Suprapubic skin (tissue), 4 donors: Measurements from ENCODE around the gene MCM3AP. TPM values are rescaled to one million over a fixed set of nuclear protein-coding genes. Genes with fewer than 3 reads are reported as not detected.

Experiments used
- DNase-seq, 2 donors: peaks; one replicate each; pipeline ENCODE4 v3.0.0-alpha.2; 2019; ENCODE audit warnings: low spot score in 2 of 2
- H3K27ac ChIP-seq: fragments of 200-600 bp; sonication (generic); one replicate; pipeline ENCODE4 v1.5.1; 2019
- H3K27me3 ChIP-seq: fragments of 200-600 bp; sonication (generic); one replicate; pipeline ENCODE4 v1.5.1; 2019
- H3K36me3 ChIP-seq: fragments of 200-600 bp; sonication (generic); one replicate; pipeline ENCODE4 v1.5.1; 2019
- H3K4me1 ChIP-seq: fragments of 200-600 bp; sonication (generic); one replicate; pipeline ENCODE4 v1.5.1; 2019
- H3K4me3 ChIP-seq: fragments of 200-600 bp; sonication (generic); one replicate; pipeline ENCODE4 v1.5.1; 2019; ENCODE audit warnings: mild to moderate bottlenecking
- H3K9me3 ChIP-seq: fragments of 200-600 bp; sonication (generic); one replicate; pipeline ENCODE4 v1.5.1; 2019
- CTCF ChIP-seq, 2 donors: fragments of 200-600 bp in 1 of 2; fragments of 450-650 bp in 1 of 2; sonication (generic) in 1 of 2; IDR thresholded peaks; one replicate each; pipeline ENCODE4 v1.5.1; 2016 to 2019; ENCODE audit warnings: antibody characterized with exemption in 2 of 2, mild to moderate bottlenecking in 1 of 2, moderate library complexity in 1 of 2
- EP300 ChIP-seq: sonication (generic); formaldehyde crosslinking; IDR thresholded peaks from one replicate; pipeline ENCODE4 v1.6.1; 2017; ENCODE audit warnings: antibody characterized with exemption
- POLR2A ChIP-seq, 2 donors: fragments of 450-650 bp; IDR thresholded peaks; one replicate each; pipeline ENCODE4 v1.6.1; 2017; ENCODE audit warnings: antibody characterized with exemption in 2 of 2, mild to moderate bottlenecking in 2 of 2, moderate library complexity in 2 of 2
- POLR2AphosphoS5 ChIP-seq, 3 donors: sonication (generic); formaldehyde crosslinking; IDR thresholded peaks; one replicate each; pipeline ENCODE4 v1.6.1; 2017; ENCODE audit warnings: antibody characterized with exemption in 3 of 3
- WGBS: methylation state at CpG from one replicate; pipeline ENCODE4 v1.1.5; 2018; 5-methylcytosine and 5-hydroxymethylcytosine counted together
- total RNA-seq, 4 donors: library from RNA; depleted of rRNA; stranded (reverse); fragments of >200 nt; gene quantifications; one replicate each; pipeline ENCODE4 v1.1.0, GENCODE V29; 2016

MCM3AP gene
- total RNA-seq, 4 donors from 2014 or later, result 77.9 to 134 (median 79.8) TPM

- Histone ChIP-seq H3K9me3 (no peaks in the 10 kb centered on the region), H3K4me1 (peaks cover 48% of the 10 kb centered on the region), H3K27ac (no peak overlapping the region), H3K4me3 (peak overlapping the region; percentile 10), H3K36me3 (peaks cover 33% of the 10 kb centered on the region), H3K27me3 (no peaks in the 10 kb centered on the region)
- WGBS, result 64% methylated on average over 15 of the region's 15 CpGs
- no peak for DNase-seq
- TF ChIP-seq CTCF (IDR thresholded peaks at IDR 0.05) (no peak), EP300 (no peak), POLR2AphosphoS5 (IDR thresholded peaks at IDR 0.05) (no peak), POLR2A (IDR thresholded peaks at IDR 0.05) (no peak)
These were observed 1.2 kb downstream of the MCM3AP start for GRCh38 chr21:46284077-46284644.

- Histone ChIP-seq H3K36me3 (peaks cover 99% of the 10 kb centered on the region), H3K27ac (no peak overlapping the region), H3K27me3 (no peaks in the 10 kb centered on the region), H3K4me1 (no peaks in the 10 kb centered on the region), H3K9me3 (no peaks in the 10 kb centered on the region), H3K4me3 (no peak overlapping the region)
- DNase-seq, result no peak
- TF ChIP-seq POLR2AphosphoS5 (IDR thresholded peaks at IDR 0.05) (no peak), CTCF (IDR thresholded peaks at IDR 0.05) (no peak), POLR2A (IDR thresholded peaks at IDR 0.05) (no peak), EP300 (no peak)
- WGBS, result 94% methylated on average over 11 of the region's 11 CpGs
These were observed 10.5 kb downstream of the MCM3AP start for GRCh38 chr21:46274797-46275390.

- 94% methylated on average over 14 of the region's 14 CpGs for WGBS
- Histone ChIP-seq H3K27ac (no peak overlapping the region), H3K36me3 (peaks cover 99% of the 10 kb centered on the region), H3K9me3 (no peaks in the 10 kb centered on the region), H3K4me3 (no peak overlapping the region), H3K27me3 (no peaks in the 10 kb centered on the region), H3K4me1 (no peaks in the 10 kb centered on the region)
- no peak for DNase-seq
- no peak for TF ChIP-seq CTCF (IDR thresholded peaks at IDR 0.05)
- TF ChIP-seq POLR2A (IDR thresholded peaks at IDR 0.05), result no peak
- no peak for TF ChIP-seq POLR2AphosphoS5 (IDR thresholded peaks at IDR 0.05)
- TF ChIP-seq EP300, result no peak
These were observed 12.1 kb downstream of the MCM3AP start for GRCh38 chr21:46273341-46273740.

GRCh38 chr21:46269466-46269865 is 15.9 kb downstream of the MCM3AP start:
- Histone ChIP-seq H3K4me3 (no peak overlapping the region), H3K27me3 (no peaks in the 10 kb centered on the region), H3K36me3 (peaks cover 100% of the 10 kb centered on the region), H3K9me3 (no peaks in the 10 kb centered on the region), H3K27ac (no peak overlapping the region), H3K4me1 (no peaks in the 10 kb centered on the region)
- no peak for DNase-seq
- no peak for TF ChIP-seq CTCF (IDR thresholded peaks at IDR 0.05)
- no peak for TF ChIP-seq POLR2AphosphoS5 (IDR thresholded peaks at IDR 0.05)
- TF ChIP-seq POLR2A (IDR thresholded peaks at IDR 0.05), result no peak
- TF ChIP-seq EP300, result no peak
- WGBS, result 100% methylated on average over 1 of the region's 10 CpGs

- Histone ChIP-seq H3K4me1 (no peaks in the 10 kb centered on the region), H3K27ac (no peak overlapping the region), H3K4me3 (no peak overlapping the region), H3K27me3 (no peaks in the 10 kb centered on the region), H3K9me3 (no peaks in the 10 kb centered on the region), H3K36me3 (peaks cover 100% of the 10 kb centered on the region)
- 92% methylated on average over 13 of the region's 13 CpGs for WGBS
- no peak for TF ChIP-seq CTCF (IDR thresholded peaks at IDR 0.05)
- TF ChIP-seq POLR2A (IDR thresholded peaks at IDR 0.05), result no peak
- no peak for TF ChIP-seq POLR2AphosphoS5 (IDR thresholded peaks at IDR 0.05)
- no peak for TF ChIP-seq EP300
- DNase-seq, result no peak
These were observed 17.0 kb downstream of the MCM3AP start for GRCh38 chr21:46268371-46268770.
